GM19372 (cell line): ENCODE results near the gene CALML6.

Experiments used
- ATAC-seq: cut with Tn5 transposase; IDR thresholded peaks from one replicate; pipeline ENCODE4 v1.9.1; 2021; ENCODE audit warnings: mild to moderate bottlenecking, low read depth, moderate library complexity; ENCODE audit not compliant: unreplicated experiment

Gene CALML6

GRCh38 chr1:1910033-1910465, 5.0 kb upstream of the CALML6 start:
- no peak for ATAC-seq

- no peak for ATAC-seq
These were observed 4.3 kb upstream of the CALML6 start for GRCh38 chr1:1910651-1911331.

- ATAC-seq: no peak
These were observed 3.6 kb upstream of the CALML6 start for GRCh38 chr1:1911350-1912041.

- ATAC-seq: no peak
These were observed 724 bp upstream of the CALML6 start for GRCh38 chr1:1914101-1914970.

- ATAC-seq: no peak
These were observed 1.1 kb downstream of the CALML6 start for GRCh38 chr1:1915911-1916840.

GRCh38 chr1:1916851-1917251, 1.8 kb downstream of the CALML6 start:
- ATAC-seq: no peak

- ATAC-seq: no peak
These were observed 2.4 kb downstream of the CALML6 start for GRCh38 chr1:1917304-1917976.

GRCh38 chr1:1917995-1918900, 3.2 kb downstream of the CALML6 start:
- ATAC-seq: no peak

- no peak for ATAC-seq
These were observed 3.8 kb downstream of the CALML6 start, which contains the start of gene TMEM52 for GRCh38 chr1:1918901-1919303. TSS of gene TMEM52 (minus strand) at chr1:1919279. CDS start at chr1:1919265, 14 bp downstream.

GRCh38 chr1:1919304-1920056, 4.4 kb downstream of the CALML6 start:
- ATAC-seq: peak; percentile 84

GRCh38 chr1:1920057-1920607, 5.1 kb downstream of the CALML6 start:
- no peak for ATAC-seq

- no peak for ATAC-seq
These were observed 5.8 kb downstream of the CALML6 start for GRCh38 chr1:1920608-1921458.

- ATAC-seq: no peak
These were observed 6.4 kb downstream of the CALML6 start for GRCh38 chr1:1921459-1921862.

- ATAC-seq: no peak
These were observed 7.0 kb downstream of the CALML6 start for GRCh38 chr1:1921901-1922701.

- ATAC-seq: no peak
These were observed 7.6 kb downstream of the CALML6 start for GRCh38 chr1:1922702-1922955.
